ENCODE measurements around the gene LYPLAL1. TPM values are rescaled to one million over a fixed set of nuclear protein-coding genes. Genes with fewer than 3 reads are reported as not detected.

Gene LYPLAL1
- total and polyA plus RNA-seq, 2 of the 4 experiments (the other 2 are of a cell fraction), result 4.8 to 7.5 TPM

- H3K79me1 ChIP-seq (ENCODE audit: low read depth in 1 of 2, low read length in 2 of 2), result no peaks in the 10 kb centered on the region
- ATAC-seq (ENCODE audit: low read depth) (no peak), DNase-seq (no peak)
- no peak overlapping the region for H3K18ac ChIP-seq (ENCODE audit: low read depth, low read length)
- H4K20me1 ChIP-seq (ENCODE audit: insufficient read depth, low read length), result no peaks in the 10 kb centered on the region
- no peak overlapping the region for H3K23ac ChIP-seq (ENCODE audit: low read depth, low read length)
- no peak overlapping the region for H4K8ac ChIP-seq (ENCODE audit: low read depth in 2 of 2, low read length in 2 of 2)
- H2BK5ac ChIP-seq (ENCODE audit: low read depth, low read length, poor library complexity, severe bottlenecking), result no peak overlapping the region
- H3K9ac ChIP-seq (ENCODE audit: low read depth, low read length), result no peak overlapping the region
- no peak for TF ChIP-seq SMC3 (IDR thresholded peaks at IDR 0.05; ENCODE audit: low read depth, low read length)
- TF ChIP-seq NFE2L2 (IDR thresholded peaks at IDR 0.05; ENCODE audit: low read depth, low read length), result no peak
- no peak for TF ChIP-seq RFX5 (IDR thresholded peaks at IDR 0.05; ENCODE audit: low read depth, low read length)
- TF ChIP-seq, protein P1, sequence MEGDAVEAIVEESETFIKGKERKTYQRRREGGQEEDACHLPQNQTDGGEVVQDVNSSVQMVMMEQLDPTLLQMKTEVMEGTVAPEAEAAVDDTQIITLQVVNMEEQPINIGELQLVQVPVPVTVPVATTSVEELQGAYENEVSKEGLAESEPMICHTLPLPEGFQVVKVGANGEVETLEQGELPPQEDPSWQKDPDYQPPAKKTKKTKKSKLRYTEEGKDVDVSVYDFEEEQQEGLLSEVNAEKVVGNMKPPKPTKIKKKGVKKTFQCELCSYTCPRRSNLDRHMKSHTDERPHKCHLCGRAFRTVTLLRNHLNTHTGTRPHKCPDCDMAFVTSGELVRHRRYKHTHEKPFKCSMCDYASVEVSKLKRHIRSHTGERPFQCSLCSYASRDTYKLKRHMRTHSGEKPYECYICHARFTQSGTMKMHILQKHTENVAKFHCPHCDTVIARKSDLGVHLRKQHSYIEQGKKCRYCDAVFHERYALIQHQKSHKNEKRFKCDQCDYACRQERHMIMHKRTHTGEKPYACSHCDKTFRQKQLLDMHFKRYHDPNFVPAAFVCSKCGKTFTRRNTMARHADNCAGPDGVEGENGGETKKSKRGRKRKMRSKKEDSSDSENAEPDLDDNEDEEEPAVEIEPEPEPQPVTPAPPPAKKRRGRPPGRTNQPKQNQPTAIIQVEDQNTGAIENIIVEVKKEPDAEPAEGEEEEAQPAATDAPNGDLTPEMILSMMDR (conservative IDR thresholded peaks at IDR 0.05; ENCODE audit: low read depth, low read length), result no peak
- TF ChIP-seq ELK1 (IDR thresholded peaks at IDR 0.05; ENCODE audit: borderline replicate concordance, low read depth, low read length), result no peak
- no peak for TF ChIP-seq RAD21 (IDR thresholded peaks at IDR 0.05; ENCODE audit: low read length)
- TF ChIP-seq MAZ (IDR thresholded peaks at IDR 0.05; ENCODE audit: borderline replicate concordance, low read depth, low read length), result no peak
- no peak for TF ChIP-seq POLR2A (IDR thresholded peaks at IDR 0.05; ENCODE audit: low read depth, low read length)
- no peak for TF ChIP-seq CEBPB (IDR thresholded peaks at IDR 0.05; ENCODE audit: low read depth, low read length)
- no peak for TF ChIP-seq FOS (IDR thresholded peaks at IDR 0.05; ENCODE audit: low read depth, low read length)
- no peak for TF ChIP-seq CHD1 (IDR thresholded peaks at IDR 0.05; ENCODE audit: low read depth, low read length)
- no peak for TF ChIP-seq BHLHE40 (IDR thresholded peaks at IDR 0.05; ENCODE audit: low read depth, low read length)
- TF ChIP-seq RCOR1 (IDR thresholded peaks at IDR 0.05; ENCODE audit: insufficient replicate concordance, low read length), result no peak
- TF ChIP-seq USF2 (IDR thresholded peaks at IDR 0.05; ENCODE audit: low read depth, low read length), result no peak
- no peak for TF ChIP-seq MXI1 (IDR thresholded peaks at IDR 0.05; ENCODE audit: borderline replicate concordance, low read depth, low read length)
- TF ChIP-seq MAFK (IDR thresholded peaks at IDR 0.05; ENCODE audit: low read depth, low read length), result no peak
- H3K4me2 ChIP-seq (ENCODE audit: low read depth, low read length), result no peak overlapping the region
- no peak overlapping the region for H3K4ac ChIP-seq (ENCODE audit: low read depth, low read length)
- no peak overlapping the region for H3K27ac ChIP-seq (ENCODE audit: insufficient read depth, low read length)
- H2BK15ac ChIP-seq (ENCODE audit: low read depth, low read length), result no peak overlapping the region
- no peak overlapping the region for H4K5ac ChIP-seq (ENCODE audit: low read depth, low read length)
- no CpG with 5 or more reads among the region's 1 CpG for WGBS, 2 experiments (ENCODE audit: extremely low coverage in 2 of 2, insufficient read length in 1 of 2)
- H3K27me3 ChIP-seq (ENCODE audit: control insufficient read depth, insufficient read depth, low read length), result no peaks in the 10 kb centered on the region
- H2BK120ac ChIP-seq (ENCODE audit: low read depth, low read length), result no peak overlapping the region
- H3K4me1 ChIP-seq (ENCODE audit: control insufficient read depth, insufficient read depth, low read length), result no peaks in the 10 kb centered on the region
- in situ Hi-C loops (cut with MboI; ENCODE audit: low sequenced_read_pairs), result no loop called here
- H3K56ac ChIP-seq (ENCODE audit: extremely low read depth, insufficient read depth, low read length), result no peak overlapping the region
- no peak overlapping the region for H4K91ac ChIP-seq (ENCODE audit: insufficient read depth, low read depth, low read length)
- H3K14ac ChIP-seq (replicated peaks; ENCODE audit: low read depth, low read length), result no peak overlapping the region
- no peak overlapping the region for H2AFZ ChIP-seq (replicated peaks; ENCODE audit: low read length, poor library complexity)
- H2AK5ac ChIP-seq (ENCODE audit: low read depth, low read length), result no peak overlapping the region
- no peak overlapping the region for H2BK20ac ChIP-seq (ENCODE audit: low read depth, low read length)
- CTCF ChIA-PET, result no interaction called here
- dilution Hi-C loops (cut with HindIII; ENCODE audit: low sequenced_read_pairs, unreplicated experiment), result no loop called here
- H2AK9ac ChIP-seq (replicated peaks; ENCODE audit: low read depth, low read length, poor library complexity), result no peak overlapping the region
- no peaks in the 10 kb centered on the region for H3K9me1 ChIP-seq (ENCODE audit: insufficient read depth, low read length)
- H3K9me3 ChIP-seq (ENCODE audit: control insufficient read depth, insufficient read depth, low read length), result no peaks in the 10 kb centered on the region
- POLR2A ChIA-PET (ENCODE audit: unreplicated experiment), result no interaction called here
- intact Hi-C loops (cut with micrococcal nuclease), result no loop called here
- no TSS peak for BruUV-seq (replicated peaks)
- no peaks in the 10 kb centered on the region for H3K36me3 ChIP-seq (ENCODE audit: control insufficient read depth, insufficient read depth, low read length)
- no peak overlapping the region for H3K4me3 ChIP-seq (ENCODE audit: insufficient read depth, low read depth, low read length)
Measured at GRCh38 chr1:219132939-219133338, 40.7 kb upstream of the LYPLAL1 start.

Data from IMR-90 (cell line).